Fibroblast of lung (primary cell): ENCODE data around the gene PDE4D. TPM values are rescaled to one million over a fixed set of nuclear protein-coding genes. Genes with fewer than 3 reads are reported as not detected.

Experiments
- DNase-seq, 2 donors: peaks; one replicate each; pipeline versions ENCODE4 v3.0.0 to v3.0.0-alpha.2; 2010; ENCODE audit warnings: low read depth in 2 of 2
- H2AFZ ChIP-seq: 2 replicates; pipeline ENCODE4 v1.5.1; 2012; ENCODE audit warnings: low read length, control low read depth, inconsistent platforms
- H3K27ac ChIP-seq: 2 replicates; pipeline ENCODE4 v1.5.1; 2011; ENCODE audit warnings: low read length, control low read depth; ENCODE audit not compliant: insufficient read depth
- H3K27me3 ChIP-seq: 2 replicates; pipeline ENCODE4 v1.5.1; 2011; ENCODE audit warnings: mild to moderate bottlenecking, low read length; ENCODE audit not compliant: control insufficient read depth, insufficient read depth
- H3K36me3 ChIP-seq: 2 replicates; pipeline ENCODE4 v1.5.1; 2011; ENCODE audit warnings: low read length; ENCODE audit not compliant: control insufficient read depth, insufficient read depth
- H3K4me1 ChIP-seq: 2 replicates; pipeline ENCODE4 v1.5.1; 2011; ENCODE audit warnings: low read length; ENCODE audit not compliant: control insufficient read depth, insufficient read depth; ENCODE audit errors: extremely low read depth
- H3K4me2 ChIP-seq: 2 replicates; pipeline ENCODE4 v1.5.1; 2011; ENCODE audit warnings: low read length, control low read depth; ENCODE audit not compliant: insufficient read depth; ENCODE audit errors: extremely low read depth
- H3K4me3 ChIP-seq, 4 experiments: fragments of 200-600 bp in 1 of 4; sonication (generic) in 1 of 4; replicated peaks in 1 of 4; 2 replicates each; pipeline ENCODE4 v1.5.1; 2011 to 2016; ENCODE audit warnings: low read length in 4 of 4, low read depth in 3 of 4, mild to moderate bottlenecking in 3 of 4, control low read depth in 2 of 4, inconsistent platforms in 1 of 4, mixed read lengths in 1 of 4; ENCODE audit not compliant: insufficient read depth in 1 of 4; ENCODE audit errors: control extremely low read depth in 1 of 4
- H3K79me2 ChIP-seq: 2 replicates; pipeline ENCODE4 v1.5.1; 2012; ENCODE audit warnings: mild to moderate bottlenecking, low read length, inconsistent platforms; ENCODE audit not compliant: control insufficient read depth, insufficient read depth
- H3K9ac ChIP-seq: 2 replicates; pipeline ENCODE4 v1.5.1; 2011; ENCODE audit warnings: mild to moderate bottlenecking, low read length, control low read depth; ENCODE audit not compliant: insufficient read depth
- H3K9me3 ChIP-seq: 2 replicates; pipeline ENCODE4 v1.5.1; 2012; ENCODE audit warnings: low read depth, low read length; ENCODE audit not compliant: control insufficient read depth, insufficient read depth
- H4K20me1 ChIP-seq: 2 replicates; pipeline ENCODE4 v1.5.1; 2011; ENCODE audit warnings: low read length; ENCODE audit not compliant: control insufficient read depth, insufficient read depth; ENCODE audit errors: extremely low read depth
- CTCF ChIP-seq, 2 donors: IDR thresholded peaks in 1 of 2; conservative IDR thresholded peaks in 1 of 2; 1 replicate in 1 of 2; 2 replicates in 1 of 2; pipeline ENCODE4 v1.5.1; 2011 to 2012; ENCODE audit warnings: low read length in 2 of 2, control low read depth in 1 of 2, inconsistent platforms in 1 of 2, low read depth in 1 of 2, mild to moderate bottlenecking in 1 of 2
- EZH2 ChIP-seq: IDR thresholded peaks from 2 replicates; pipeline ENCODE4 v1.5.1; 2012; ENCODE audit warnings: low read length, control low read depth, mild to moderate bottlenecking; ENCODE audit errors: missing control alignments
- polyA plus RNA-seq, 2 donors: library from polyadenylated mRNA; depleted of rRNA in 1 of 2; stranded (reverse) in 1 of 2; unstranded in 1 of 2; fragments of >200 nt; gene quantifications; 2 replicates each; pipeline ENCODE4 v1.2.1, GENCODE V29; 2011 to 2012; ENCODE audit warnings: missing spikeins in 1 of 2
- total RNA-seq: library from RNA; depleted of rRNA; stranded (reverse); fragments of >200 nt; gene quantifications from 2 replicates; pipeline ENCODE4 v1.2.1, GENCODE V29; 2014

The PDE4D gene
- total and polyA plus RNA-seq, 2 donors (not counting 1 experiment from before 2014, with no cell fraction given): 2.1 to 8.3 TPM

GRCh38 chr5:59791617-59792016, 101.9 kb downstream of the PDE4D start:
- Histone ChIP-seq H3K4me3 (no peak overlapping the region), H2AFZ (no peak overlapping the region), H3K9me3 (no peaks in the 10 kb centered on the region), H3K9ac (no peak overlapping the region), H3K27ac (no peak overlapping the region), H3K4me1 (no peaks in the 10 kb centered on the region), H3K4me2 (no peak overlapping the region), H3K27me3 (no peaks in the 10 kb centered on the region), H4K20me1 (no peaks in the 10 kb centered on the region), H3K79me2 (no peaks in the 10 kb centered on the region), H3K36me3 (no peaks in the 10 kb centered on the region)
- no peak for TF ChIP-seq CTCF (conservative IDR thresholded peaks at IDR 0.05 in 1 of 2, IDR thresholded peaks at IDR 0.05 in 1 of 2; ENCODE audit: low read depth in 1 of 2, low read length in 2 of 2)
- no peak for DNase-seq

GRCh38 chr5:59790776-59791475, 102.6 kb downstream of the PDE4D start:
- Histone ChIP-seq H2AFZ (no peak overlapping the region), H3K4me3 (no peak overlapping the region), H3K4me1 (no peaks in the 10 kb centered on the region), H3K36me3 (no peaks in the 10 kb centered on the region), H3K79me2 (no peaks in the 10 kb centered on the region), H3K4me2 (no peak overlapping the region), H4K20me1 (no peaks in the 10 kb centered on the region), H3K9ac (no peak overlapping the region), H3K27ac (no peak overlapping the region), H3K27me3 (no peaks in the 10 kb centered on the region), H3K9me3 (no peaks in the 10 kb centered on the region)
- TF ChIP-seq CTCF (conservative IDR thresholded peaks at IDR 0.05 in 1 of 2, IDR thresholded peaks at IDR 0.05 in 1 of 2; ENCODE audit: low read depth in 1 of 2, low read length in 2 of 2) (no peak), EZH2 (no peak)
- DNase-seq: no peak

- Histone ChIP-seq H3K27ac (no peak overlapping the region), H3K4me3 (no peak overlapping the region), H3K4me2 (no peak overlapping the region), H3K79me2 (no peaks in the 10 kb centered on the region), H3K36me3 (no peaks in the 10 kb centered on the region), H3K4me1 (no peaks in the 10 kb centered on the region), H4K20me1 (no peaks in the 10 kb centered on the region), H3K9ac (no peak overlapping the region), H3K9me3 (no peaks in the 10 kb centered on the region), H3K27me3 (no peaks in the 10 kb centered on the region), H2AFZ (no peak overlapping the region)
- TF ChIP-seq EZH2 (no peak), CTCF (conservative IDR thresholded peaks at IDR 0.05 in 1 of 2, IDR thresholded peaks at IDR 0.05 in 1 of 2; ENCODE audit: low read depth in 1 of 2, low read length in 2 of 2) (no peak)
- peak in 1 of 2 donors; percentile 65 for DNase-seq
Observed at GRCh38 chr5:59790376-59790775, 103.2 kb downstream of the PDE4D start.
